Endothelial cell of umbilical vein (primary cell): ENCODE measurements around the gene VAV2. TPM values are rescaled to one million over a fixed set of nuclear protein-coding genes. Genes with fewer than 3 reads are reported as not detected.

Source experiments
- BruUV-seq: library from RNA; stranded (reverse); fragments of 400-500 nt; replicated peaks from 2 replicates; lab custom pipeline; 2021; lab: Mats Ljungman, UMichigan
- CTCF ChIA-PET: fragments of 300-600, 350-600 bp; sonication (Branson Sonifier 250); formaldehyde crosslinking; loops from one replicate; lab custom pipeline; 2021; ENCODE audit warnings: antibody characterized with exemption, inconsistent platforms; lab: Charles Lee
- POLR2A ChIA-PET: fragments of 300-600, 350-600 bp; sonication (Branson Sonifier 250); formaldehyde crosslinking; loops from one replicate; lab custom pipeline; 2021; ENCODE audit warnings: antibody characterized with exemption, inconsistent platforms; lab: Charles Lee
- DNase-seq: peaks from one replicate; pipeline ENCODE4 v3.0.0-alpha.2; 2011; ENCODE audit warnings: low read depth, low spot score
- FAIRE-seq: peaks from 2 replicates; lab custom pipeline; 2011; peaks lifted over from hg19 to GRCh38; lab: Jason Lieb, UNC
- H2AFZ ChIP-seq: 2 replicates; pipeline ENCODE4 v1.6.0; 2012; ENCODE audit warnings: low read depth, low read length, control low read depth, inconsistent platforms
- H3K27ac ChIP-seq: 2 replicates; pipeline ENCODE4 v1.5.1; 2011; ENCODE audit warnings: low read depth, mild to moderate bottlenecking, control low read depth, low read length, moderate library complexity; ENCODE audit not compliant: insufficient read depth
- H3K27me3 ChIP-seq, 2 experiments: 2 replicates each; pipeline versions ENCODE4 v1.6.0 to v1.6.1; 2011; ENCODE audit warnings: low read length in 2 of 2, mixed read lengths in 1 of 2; ENCODE audit not compliant: control insufficient read depth in 2 of 2, insufficient read depth in 2 of 2
- H3K36me3 ChIP-seq, 2 experiments: 2 replicates in 1 of 2; 3 replicates in 1 of 2; pipeline ENCODE4 v1.5.1; 2011; ENCODE audit warnings: low read length in 2 of 2, mild to moderate bottlenecking in 1 of 2, moderate library complexity in 1 of 2; ENCODE audit not compliant: control insufficient read depth in 2 of 2, insufficient read depth in 2 of 2; ENCODE audit errors: extremely low read depth in 1 of 2
- H3K4me1 ChIP-seq: 3 replicates; pipeline ENCODE4 v1.5.1; 2011; ENCODE audit warnings: mild to moderate bottlenecking, low read length; ENCODE audit not compliant: control insufficient read depth, insufficient read depth; ENCODE audit errors: extremely low read depth
- H3K4me2 ChIP-seq: 2 replicates; pipeline ENCODE4 v1.6.1; 2011; ENCODE audit warnings: low read length, control low read depth, mixed read lengths; ENCODE audit not compliant: insufficient read depth
- H3K4me3 ChIP-seq, 3 experiments: fragments of 200-600 bp in 1 of 3; sonication (generic), shearing (Covaris generic) in 1 of 3; replicated peaks in 1 of 3; 2 replicates each; pipeline ENCODE4 v1.5.1; 2011 to 2016; ENCODE audit warnings: control low read depth in 3 of 3, low read length in 3 of 3, mild to moderate bottlenecking in 2 of 3, inconsistent platforms in 1 of 3, low read depth in 1 of 3, moderate library complexity in 1 of 3; ENCODE audit not compliant: insufficient read depth in 1 of 3
- H3K79me2 ChIP-seq: 2 replicates; pipeline ENCODE4 v1.6.0; 2012; ENCODE audit warnings: low read length, inconsistent platforms; ENCODE audit not compliant: control insufficient read depth, insufficient read depth
- H3K9ac ChIP-seq: replicated peaks from 2 replicates; pipeline ENCODE3; 2011; ENCODE audit warnings: low read length, control low read depth; ENCODE audit not compliant: insufficient read depth; ENCODE audit errors: extremely low read depth
- H3K9me1 ChIP-seq: replicated peaks from 3 replicates; pipeline ENCODE4 v1.6.0; 2011; ENCODE audit warnings: mild to moderate bottlenecking, low read length; ENCODE audit not compliant: control insufficient read depth, insufficient read depth; ENCODE audit errors: extremely low read depth
- H3K9me3 ChIP-seq: replicated peaks from 2 replicates; pipeline ENCODE4 v1.5.1; 2012; ENCODE audit warnings: low read length, inconsistent platforms; ENCODE audit not compliant: control insufficient read depth, insufficient read depth
- H4K20me1 ChIP-seq: replicated peaks from 2 replicates; pipeline ENCODE3; 2011; ENCODE audit warnings: mild to moderate bottlenecking, low read length; ENCODE audit not compliant: control insufficient read depth, insufficient read depth; ENCODE audit errors: extremely low read depth
- CTCF ChIP-seq, 2 donors: IDR thresholded peaks; 1 replicate in 1 of 2; 2 replicates in 1 of 2; pipeline ENCODE4 v1.5.1; 2011; ENCODE audit warnings: low read length in 2 of 2, mild to moderate bottlenecking in 2 of 2, moderate library complexity in 2 of 2, control low read depth in 1 of 2, inconsistent platforms in 1 of 2, low read depth in 1 of 2; ENCODE audit not compliant: insufficient read depth in 1 of 2; ENCODE audit errors: extremely low read depth in 1 of 2
- EZH2 ChIP-seq: IDR thresholded peaks from 2 replicates; pipeline ENCODE4 v1.6.1; 2012; ENCODE audit warnings: borderline replicate concordance, low read depth, mild to moderate bottlenecking, moderate library complexity, low read length, inconsistent platforms; ENCODE audit not compliant: severe bottlenecking
- FOS ChIP-seq: IDR thresholded peaks from 2 replicates; pipeline ENCODE4 v1.6.1; 2011; ENCODE audit warnings: mild to moderate bottlenecking, low read length, moderate library complexity, borderline replicate concordance; ENCODE audit not compliant: insufficient read depth
- GATA2 ChIP-seq: IDR thresholded peaks from 2 replicates; pipeline ENCODE4 v1.7.0; 2011; ENCODE audit warnings: low read depth, mild to moderate bottlenecking, moderate library complexity, mixed read lengths, low read length; ENCODE audit not compliant: insufficient read length, insufficient read depth
- JUN ChIP-seq: IDR thresholded peaks from 2 replicates; pipeline ENCODE4 v1.6.1; 2011; ENCODE audit warnings: borderline replicate concordance, low read depth; ENCODE audit not compliant: insufficient read length, insufficient read depth
- MAX ChIP-seq: IDR thresholded peaks from 2 replicates; pipeline ENCODE4 v1.6.1; 2011; ENCODE audit not compliant: insufficient read depth, insufficient read length
- MYC ChIP-seq: IDR thresholded peaks from one replicate; pipeline ENCODE4 v1.6.1; 2011; ENCODE audit warnings: mild to moderate bottlenecking, low read depth, low read length
- POLR2A ChIP-seq: IDR thresholded peaks from 2 replicates; pipeline ENCODE4 v1.6.1; 2012; ENCODE audit warnings: low read depth, mild to moderate bottlenecking, control low read depth, low read length
- POLR2AphosphoS5 ChIP-seq: IDR thresholded peaks from 2 replicates; pipeline ENCODE4 v1.6.1; 2012; ENCODE audit warnings: low read depth, mild to moderate bottlenecking, control low read depth, low read length, moderate library complexity; ENCODE audit not compliant: insufficient read depth
- dilution Hi-C: fragments of 300-500 bp; cut with MboI; formaldehyde crosslinking; loops from one replicate; pipeline ENCODE4 v1.15.0; 2019; ENCODE audit warnings: low sequenced_read_pairs; ENCODE audit not compliant: extremely low pct_ligation_motif_present
- intact Hi-C: fragments of 100-400 bp; cut with micrococcal nuclease; formaldehyde crosslinking; loops from one replicate; pipeline ENCODE4 v1.10.0; 2022
- polyA plus RNA-seq, 4 experiments: library from polyadenylated mRNA; depleted of rRNA in 3 of 4; stranded (reverse) in 3 of 4; unstranded in 1 of 4; fragments of >200 nt; gene quantifications; 2 replicates each; pipeline versions ENCODE4 v1.2.1 to v1.2.3, GENCODE V29; 2011 to 2012; ENCODE audit warnings: missing spikeins in 1 of 4
- total RNA-seq: library from RNA; stranded (reverse); gene quantifications from 2 replicates; pipeline ENCODE4 v1.2.3, GENCODE V29; 2021

VAV2 gene
- total and polyA plus RNA-seq, 2 donors (not counting 3 experiments of a cell fraction or from before 2014, with no cell fraction given) = 10.6 to 30.6 TPM

GRCh38 chr9:133843250-133843649 is 148.9 kb downstream of the VAV2 start:
- CTCF ChIA-PET = no interaction called here
- Histone ChIP-seq H3K4me2 (no peak overlapping the region), H3K36me3 (no peaks in the 10 kb centered on the region), H3K9me3 (no peaks in the 10 kb centered on the region), H3K9me1 (no peaks in the 10 kb centered on the region), H3K9ac (no peak overlapping the region), H3K4me3 (no peak overlapping the region), H3K27ac (no peak overlapping the region), H4K20me1 (no peaks in the 10 kb centered on the region), H3K79me2 (peaks cover 9% of the 10 kb centered on the region), H3K27me3 (no peaks in the 10 kb centered on the region), H2AFZ (no peak overlapping the region), H3K4me1 (peaks cover 24% of the 10 kb centered on the region)
- dilution Hi-C loops = no loop called here
- intact Hi-C loops = no loop called here
- no TSS peak for BruUV-seq
- POLR2A ChIA-PET = no interaction called here
- TF ChIP-seq GATA2 = no peak
- TF ChIP-seq CTCF (IDR thresholded peaks at IDR 0.05; ENCODE audit: extremely low read depth in 1 of 2, insufficient read depth in 1 of 2, low read depth in 1 of 2, low read length in 2 of 2) = no peak
- no peak for TF ChIP-seq POLR2AphosphoS5
- no peak for TF ChIP-seq JUN
- TF ChIP-seq EZH2 = no peak
- TF ChIP-seq POLR2A = no peak
- FAIRE-seq (no peak), DNase-seq (no peak)

GRCh38 chr9:133842721-133843227 is 149.3 kb downstream of the VAV2 start:
- H3K9ac ChIP-seq = no peak overlapping the region
- H3K36me3 ChIP-seq = no peaks in the 10 kb centered on the region
- intact Hi-C loops (no loop called here), dilution Hi-C loops (no loop called here)
- DNase-seq = no peak
- peaks cover 24% of the 10 kb centered on the region for H3K4me1 ChIP-seq
- no peak overlapping the region for H2AFZ ChIP-seq
- no peak overlapping the region for H3K4me2 ChIP-seq
- FAIRE-seq = no peak
- H3K9me3 ChIP-seq = no peaks in the 10 kb centered on the region
- BruUV-seq = no TSS peak
- ChIA-PET CTCF (no interaction called here), POLR2A (no interaction called here)
- no peaks in the 10 kb centered on the region for H3K9me1 ChIP-seq
- no peaks in the 10 kb centered on the region for H4K20me1 ChIP-seq
- H3K27ac ChIP-seq = no peak overlapping the region
- no peaks in the 10 kb centered on the region for H3K27me3 ChIP-seq
- no peak for TF ChIP-seq MYC
- no peak for TF ChIP-seq MAX
- no peak for TF ChIP-seq EZH2
- TF ChIP-seq GATA2 = no peak
- TF ChIP-seq CTCF (IDR thresholded peaks at IDR 0.05; ENCODE audit: extremely low read depth in 1 of 2, insufficient read depth in 1 of 2, low read depth in 1 of 2, low read length in 2 of 2) = no peak
- TF ChIP-seq POLR2A = no peak
- TF ChIP-seq FOS = no peak
- no peak for TF ChIP-seq JUN
- TF ChIP-seq POLR2AphosphoS5 = no peak
- H3K79me2 ChIP-seq = peaks cover 9% of the 10 kb centered on the region
- no peak overlapping the region for H3K4me3 ChIP-seq
